ENCODE data around the gene IDH3A. TPM values are rescaled to one million over a fixed set of nuclear protein-coding genes. Genes with fewer than 3 reads are reported as not detected.

The IDH3A gene
- total RNA-seq, 1 donor from 2014 or later = 46.7 TPM

GRCh38 chr15:78107471-78107870 lies 41.7 kb upstream of the IDH3A start:
- no peak for DNase-seq (ENCODE audit: extremely low spot score, unreplicated experiment)
- no peak overlapping the region for H3K27ac Mint-ChIP-seq (ENCODE audit: unreplicated experiment)
- peaks cover 16% of the 10 kb centered on the region for H3K4me1 Mint-ChIP-seq (ENCODE audit: unreplicated experiment)
- H3K9me3 Mint-ChIP-seq (ENCODE audit: unreplicated experiment) = no peaks in the 10 kb centered on the region
- no peaks in the 10 kb centered on the region for H3K36me3 Mint-ChIP-seq (ENCODE audit: unreplicated experiment)
- no peaks in the 10 kb centered on the region for H3K27me3 Mint-ChIP-seq (ENCODE audit: unreplicated experiment)
- no peak overlapping the region for H3K4me3 Mint-ChIP-seq (ENCODE audit: unreplicated experiment)
- no peak for TF ChIP-seq CTCF (IDR thresholded peaks at IDR 0.05)

DNA sequence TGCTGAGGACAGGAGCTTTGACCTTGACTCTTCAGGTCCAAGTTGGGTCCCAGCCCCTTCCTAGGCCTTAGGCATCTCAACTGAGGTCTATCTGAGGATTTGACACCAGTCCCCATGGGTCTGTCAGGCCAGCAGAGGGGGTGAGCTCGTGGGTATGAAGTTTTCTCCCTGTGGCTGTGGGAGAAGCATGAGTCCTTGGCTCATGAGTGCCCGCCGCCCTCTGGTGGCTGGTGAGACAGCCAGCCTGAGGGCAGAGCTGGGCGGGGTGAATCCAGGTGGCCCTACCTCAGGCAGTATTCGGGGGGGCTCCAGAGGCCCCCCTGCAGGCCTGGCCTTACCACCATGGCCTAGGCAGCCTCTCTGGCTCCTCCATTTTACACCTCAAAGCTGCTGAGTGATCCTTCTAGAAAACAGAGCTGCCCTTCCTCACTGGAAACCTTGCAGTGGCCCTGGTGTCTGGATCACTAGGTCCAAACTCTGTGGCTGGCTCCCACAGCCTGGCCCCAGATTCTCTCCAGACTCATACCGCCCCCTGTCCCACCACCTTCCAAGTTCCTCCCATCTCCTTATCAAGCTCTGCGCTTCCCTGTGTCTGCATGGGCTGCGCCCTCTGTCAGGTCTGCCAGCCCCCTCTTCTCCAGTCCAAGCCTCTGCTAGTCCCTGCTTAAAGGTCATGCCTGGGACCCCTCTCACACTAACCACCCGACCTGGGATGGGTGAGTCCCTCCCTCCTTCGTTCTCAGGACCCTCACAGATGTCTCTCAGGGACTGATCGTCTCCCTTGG lies 40.7 kb upstream of the IDH3A start:
- peaks cover 18% of the 10 kb centered on the region for H3K4me1 Mint-ChIP-seq (ENCODE audit: unreplicated experiment)
- H3K4me3 Mint-ChIP-seq (ENCODE audit: unreplicated experiment) = no peak overlapping the region
- H3K27ac Mint-ChIP-seq (ENCODE audit: unreplicated experiment) = no peak overlapping the region
- TF ChIP-seq CTCF (IDR thresholded peaks at IDR 0.05) = no peak
- H3K9me3 Mint-ChIP-seq (ENCODE audit: unreplicated experiment) = no peaks in the 10 kb centered on the region
- H3K27me3 Mint-ChIP-seq (ENCODE audit: unreplicated experiment) = no peaks in the 10 kb centered on the region
- peak; percentile 93 for DNase-seq (ENCODE audit: extremely low spot score, unreplicated experiment)
- H3K36me3 Mint-ChIP-seq (ENCODE audit: unreplicated experiment) = no peaks in the 10 kb centered on the region

- no peaks in the 10 kb centered on the region for H3K9me3 Mint-ChIP-seq (ENCODE audit: unreplicated experiment)
- no peak for TF ChIP-seq CTCF (IDR thresholded peaks at IDR 0.05)
- H3K27me3 Mint-ChIP-seq (ENCODE audit: unreplicated experiment) = no peaks in the 10 kb centered on the region
- DNase-seq (ENCODE audit: extremely low spot score, unreplicated experiment) = no peak
- no peaks in the 10 kb centered on the region for H3K36me3 Mint-ChIP-seq (ENCODE audit: unreplicated experiment)
- no peak overlapping the region for H3K27ac Mint-ChIP-seq (ENCODE audit: unreplicated experiment)
- H3K4me3 Mint-ChIP-seq (ENCODE audit: unreplicated experiment) = no peak overlapping the region
- peaks cover 16% of the 10 kb centered on the region for H3K4me1 Mint-ChIP-seq (ENCODE audit: unreplicated experiment)
Measured at GRCh38 chr15:78109156-78109555, 40.0 kb upstream of the IDH3A start.

- Mint-ChIP-seq H3K4me1 (ENCODE audit: unreplicated experiment) (peaks cover 6% of the 10 kb centered on the region), H3K4me3 (ENCODE audit: unreplicated experiment) (no peak overlapping the region), H3K9me3 (ENCODE audit: unreplicated experiment) (no peaks in the 10 kb centered on the region), H3K27me3 (ENCODE audit: unreplicated experiment) (no peaks in the 10 kb centered on the region), H3K27ac (ENCODE audit: unreplicated experiment) (no peak overlapping the region), H3K36me3 (ENCODE audit: unreplicated experiment) (no peaks in the 10 kb centered on the region)
- no peak for TF ChIP-seq CTCF (IDR thresholded peaks at IDR 0.05)
- no peak for DNase-seq (ENCODE audit: extremely low spot score, unreplicated experiment)
Measured at GRCh38 chr15:78110096-78110495, 39.1 kb upstream of the IDH3A start.

DNA sequence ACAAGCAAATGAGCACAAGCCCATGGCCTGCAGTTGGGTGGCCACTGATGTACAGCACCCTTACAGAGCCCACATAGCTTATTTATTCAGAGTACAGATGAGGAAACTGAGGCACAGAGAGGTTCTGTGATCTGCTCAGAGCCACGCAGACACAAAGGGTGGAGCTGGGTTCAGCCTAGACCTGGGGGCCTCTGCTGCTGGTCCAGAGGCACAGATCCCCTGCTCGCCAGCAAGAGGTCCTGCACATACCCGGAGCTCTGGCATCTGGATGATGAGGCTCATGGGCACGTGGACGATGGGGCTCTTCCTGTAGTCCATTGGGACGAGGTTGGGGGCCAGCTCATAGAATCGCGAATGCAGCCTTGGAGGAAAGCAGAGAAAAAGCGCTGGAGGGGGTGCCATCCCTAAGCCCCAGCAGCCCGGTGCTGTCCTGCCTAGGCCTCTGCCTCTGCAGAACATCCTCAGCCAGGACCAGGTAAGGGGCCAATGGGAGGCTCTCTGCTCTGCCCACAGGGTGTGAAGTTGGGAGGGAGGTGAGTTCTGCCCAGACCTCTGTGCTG lies 38.2 kb upstream of the IDH3A start:
- Mint-ChIP-seq H3K4me1 (ENCODE audit: unreplicated experiment) (peaks cover 5% of the 10 kb centered on the region), H3K9me3 (ENCODE audit: unreplicated experiment) (no peaks in the 10 kb centered on the region), H3K27me3 (ENCODE audit: unreplicated experiment) (no peaks in the 10 kb centered on the region), H3K4me3 (ENCODE audit: unreplicated experiment) (no peak overlapping the region), H3K36me3 (ENCODE audit: unreplicated experiment) (no peaks in the 10 kb centered on the region), H3K27ac (ENCODE audit: unreplicated experiment) (no peak overlapping the region)
- no peak for TF ChIP-seq CTCF (IDR thresholded peaks at IDR 0.05)
- DNase-seq (ENCODE audit: extremely low spot score, unreplicated experiment) = no peak
